ENCODE results near the gene C9orf50. TPM values are rescaled to one million over a fixed set of nuclear protein-coding genes. Genes with fewer than 3 reads are reported as not detected.

Gene C9orf50
- total RNA-seq, 1 experiment from 2014 or later: not detected

DNA sequence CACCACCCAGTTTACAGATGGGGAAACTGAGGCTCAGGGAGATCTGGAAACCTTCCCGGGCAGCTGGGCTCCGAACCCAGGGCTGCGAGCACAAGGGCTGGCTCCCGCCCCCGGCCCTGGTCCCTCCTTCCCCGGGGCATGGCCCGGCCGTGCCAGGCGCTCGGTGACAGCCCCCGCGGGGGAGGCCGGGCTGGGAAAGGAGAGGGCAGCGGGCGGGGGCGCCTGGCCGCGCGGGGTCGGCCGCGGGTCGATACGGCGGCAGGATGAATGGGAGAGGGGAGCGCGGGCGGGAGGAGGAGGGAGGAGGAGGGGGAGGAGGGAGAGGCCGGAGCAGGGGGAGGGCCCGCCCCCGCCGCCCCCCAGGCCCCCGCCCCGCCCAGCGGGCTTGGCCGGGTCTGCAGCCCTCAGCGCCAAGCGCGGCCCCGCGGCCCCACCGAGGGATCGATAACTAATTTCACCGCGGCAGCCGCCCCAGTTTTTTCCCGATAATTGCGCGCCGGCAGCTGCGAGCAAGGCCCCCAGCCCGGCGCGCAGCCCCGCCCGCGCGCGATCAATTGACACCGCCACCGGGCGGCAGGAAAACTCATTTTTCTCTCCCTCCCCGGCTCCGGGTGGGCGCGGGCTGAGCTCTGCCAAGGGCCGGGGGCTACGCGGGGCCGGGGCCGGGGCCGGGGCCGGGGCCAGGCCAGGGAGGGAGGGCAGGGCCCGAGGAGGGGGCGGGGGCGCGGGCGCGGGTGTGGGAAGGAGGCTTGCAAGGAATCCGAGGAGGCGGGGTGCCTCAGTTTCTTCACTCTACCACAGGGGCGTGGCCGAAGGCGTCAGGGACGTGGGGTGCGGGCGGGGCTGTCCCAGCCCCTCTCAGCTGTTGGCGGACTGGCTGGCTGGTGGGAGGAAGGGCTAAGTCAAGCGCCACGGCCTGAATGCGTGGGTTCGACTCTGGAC, 52.1 kb downstream of the C9orf50 start:
- DNase-seq (ENCODE audit: low read depth, low spot score): no peak
- in situ Hi-C loops (cut with HindIII; ENCODE audit: low pct_unique_long_range_greater_than_20kb, low sequenced_read_pairs): no loop called here

DNA sequence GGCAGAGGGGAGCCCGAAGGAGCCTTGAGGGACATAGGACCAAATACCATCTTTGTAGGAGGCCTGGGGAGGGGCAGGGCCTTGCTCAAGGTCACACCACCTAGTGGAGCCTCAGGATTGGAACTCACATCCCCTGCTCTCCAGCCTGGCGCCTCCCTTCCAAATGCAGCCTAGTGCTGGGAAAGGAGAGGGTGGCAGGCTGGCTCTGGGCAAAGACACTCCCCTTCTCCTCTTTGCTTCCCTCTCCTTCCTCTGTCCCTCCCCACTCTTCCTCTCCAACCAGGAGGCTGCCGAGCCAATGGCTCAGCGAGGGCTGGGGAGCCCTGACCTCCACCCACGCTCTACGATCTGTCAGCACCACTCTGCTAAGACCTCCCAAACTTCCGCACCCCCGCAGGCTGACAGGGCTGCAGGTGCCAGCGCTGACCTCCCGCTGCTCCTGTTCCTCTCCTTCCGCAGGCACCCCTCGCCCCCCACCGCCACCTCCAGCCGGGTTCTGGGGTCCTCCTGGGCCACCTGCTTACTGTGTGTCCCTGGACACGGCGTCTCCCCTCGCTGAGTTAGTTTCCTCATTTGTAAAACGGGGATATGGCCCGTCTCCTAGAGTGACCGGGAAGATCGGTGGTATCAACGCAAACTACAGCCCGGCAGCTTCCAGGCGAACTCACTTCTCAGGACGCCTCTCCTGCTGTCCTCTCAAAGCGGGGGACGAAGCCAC, 52.9 kb downstream of the C9orf50 start:
- in situ Hi-C loops (cut with HindIII; ENCODE audit: low pct_unique_long_range_greater_than_20kb, low sequenced_read_pairs): no loop called here
- peak; percentile 43 for DNase-seq (ENCODE audit: low read depth, low spot score)

DNA sequence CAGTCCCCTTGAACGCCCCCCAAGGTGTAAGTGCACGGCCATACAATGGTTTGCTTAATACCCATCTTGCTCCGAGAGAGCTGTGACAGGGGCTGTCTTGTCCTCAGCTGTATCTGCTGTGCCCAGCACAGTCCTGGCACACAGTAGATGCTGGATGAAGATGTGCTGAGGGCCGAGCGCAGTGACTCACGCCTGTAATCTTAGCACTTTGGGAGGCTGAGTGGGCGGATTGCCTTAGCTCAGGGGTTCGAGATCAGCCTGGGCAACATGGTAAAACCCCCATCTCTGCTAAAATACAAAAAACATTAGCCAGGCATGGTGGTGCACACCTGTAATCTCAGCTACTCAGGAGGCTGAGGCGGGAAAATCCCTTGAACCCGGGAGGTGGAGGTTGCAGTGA, 53.6 kb downstream of the C9orf50 start:
- in situ Hi-C loops (cut with HindIII; ENCODE audit: low pct_unique_long_range_greater_than_20kb, low sequenced_read_pairs): no loop called here
- DNase-seq (ENCODE audit: low read depth, low spot score): no peak

DNA sequence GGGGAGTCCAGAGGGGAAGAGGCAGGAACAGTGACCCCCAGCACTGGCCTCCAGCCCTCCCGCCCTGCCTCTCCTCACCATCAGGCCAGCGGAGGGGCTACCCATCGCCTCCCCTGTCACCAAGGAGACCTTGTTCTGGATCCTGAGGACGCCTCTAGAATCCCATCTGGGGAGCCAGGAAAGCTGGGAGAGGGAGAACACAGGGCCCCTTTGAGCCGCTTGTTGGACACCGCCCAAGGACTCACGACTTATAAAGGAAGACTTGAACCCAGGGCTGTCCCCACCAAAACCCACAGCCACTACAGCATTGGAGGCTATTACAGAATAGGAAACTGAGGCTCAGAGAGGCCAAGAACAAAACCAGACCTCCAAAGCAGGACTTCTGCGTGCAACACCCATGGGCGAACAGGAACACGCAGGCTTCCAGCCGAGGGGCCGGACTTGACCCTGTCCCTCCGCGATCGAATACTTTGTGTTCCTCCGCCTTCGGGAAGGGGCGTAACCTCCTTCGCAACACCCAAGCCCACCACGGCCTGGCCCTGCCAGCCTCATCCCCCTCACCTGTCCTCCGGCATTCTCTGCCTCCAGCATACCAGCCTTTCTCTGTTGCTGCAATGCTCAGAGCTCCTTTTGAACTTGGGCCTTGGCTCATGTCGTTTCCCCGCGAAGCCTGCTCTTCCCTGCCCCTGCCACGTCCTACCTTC, 54.2 kb downstream of the C9orf50 start:
- no peak for DNase-seq (ENCODE audit: low read depth, low spot score)
- in situ Hi-C loops (cut with HindIII; ENCODE audit: low pct_unique_long_range_greater_than_20kb, low sequenced_read_pairs): no loop called here

DNA sequence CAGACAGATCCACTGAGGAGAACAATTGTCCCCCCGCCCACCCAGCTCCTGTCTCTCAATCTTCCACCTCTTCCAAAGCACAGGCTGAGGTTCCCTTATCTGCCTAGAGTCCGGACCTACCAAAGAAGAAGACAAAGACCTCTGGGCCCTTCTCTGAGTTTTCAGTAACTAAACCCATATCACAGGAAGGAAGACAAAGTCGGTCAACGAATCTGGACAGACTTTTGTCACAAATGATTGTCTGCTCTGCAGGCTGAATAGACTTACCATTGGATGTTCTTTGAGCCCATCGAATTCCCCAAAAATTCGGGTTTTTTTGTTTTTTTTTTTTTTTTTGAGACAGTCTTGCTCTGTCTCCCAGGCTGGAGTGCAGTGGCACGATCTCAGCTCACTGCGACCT, 58.0 kb downstream of the C9orf50 start:
- in situ Hi-C loops (cut with HindIII; ENCODE audit: low pct_unique_long_range_greater_than_20kb, low sequenced_read_pairs): no loop called here
- no peak for DNase-seq (ENCODE audit: low read depth, low spot score)

DNA sequence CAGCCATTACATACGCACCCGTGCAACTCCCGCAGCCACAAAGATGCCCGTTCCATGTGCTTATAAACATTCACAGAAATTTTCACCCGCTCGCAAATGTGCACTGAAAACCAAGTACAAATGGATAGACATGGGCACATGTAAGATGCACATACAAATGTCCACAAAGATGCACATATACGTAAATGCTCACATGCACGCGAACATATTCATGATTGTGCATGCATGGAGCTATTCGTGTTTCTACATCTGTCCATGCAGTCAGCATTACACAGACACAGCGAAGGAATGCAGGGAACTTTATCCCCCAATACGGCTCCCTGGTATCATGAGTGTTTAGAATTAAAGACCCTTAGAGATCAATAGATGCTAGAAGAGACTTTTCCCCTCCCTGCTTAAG, 58.4 kb downstream of the C9orf50 start:
- DNase-seq (ENCODE audit: low read depth, low spot score): no peak
- in situ Hi-C loops (cut with HindIII; ENCODE audit: low pct_unique_long_range_greater_than_20kb, low sequenced_read_pairs): no loop called here

Other genes with a start within 250 kb of the C9orf50 start
- gene NTMT1, start 5.1 kb upstream of the C9orf50 start, total RNA-seq (2014; rRNA removed; shearing (Covaris generic)): 35.7 and 41.0 TPM in 2 replicates
- gene ASB6, start 21.1 kb upstream of the C9orf50 start, total RNA-seq (2014; rRNA removed; shearing (Covaris generic)): 14.2 and 17.3 TPM in 2 replicates
- gene PRRX2, start 44.5 kb upstream of the C9orf50 start, total RNA-seq (2014; rRNA removed; shearing (Covaris generic)): 0.29 and 0.40 TPM in 2 replicates
- gene PTGES, start 131.9 kb upstream of the C9orf50 start, total RNA-seq (2014; rRNA removed; shearing (Covaris generic)): 4.8 and 5.1 TPM in 2 replicates
- 26.5 and 33.2 TPM in 2 replicates for gene TOR1B, start 182.1 kb upstream of the C9orf50 start, total RNA-seq (2014; rRNA removed; shearing (Covaris generic))
- gene TOR1A, start 203.0 kb upstream of the C9orf50 start, total RNA-seq (2014; rRNA removed; shearing (Covaris generic)): 23.7 and 24.7 TPM in 2 replicates
- gene C9orf78, start 214.2 kb upstream of the C9orf50 start, total RNA-seq (2014; rRNA removed; shearing (Covaris generic)): 70.8 and 77.7 TPM in 2 replicates
- gene USP20, start 214.4 kb upstream of the C9orf50 start, total RNA-seq (2014; rRNA removed; shearing (Covaris generic)): 3.7 and 4.9 TPM in 2 replicates